ENCODE results near the gene LPIN3. TPM values are rescaled to one million over a fixed set of nuclear protein-coding genes. Genes with fewer than 3 reads are reported as not detected.

Gene LPIN3
- total RNA-seq, 1 experiment from 2014 or later = 23.5 TPM

GRCh38 chr20:41405436-41405835 lies 64.8 kb downstream of the LPIN3 start:
- Mint-ChIP-seq H3K9me3 (ENCODE audit: low read depth, unreplicated experiment) (no peaks in the 10 kb centered on the region), H3K27ac (ENCODE audit: unreplicated experiment) (no peak overlapping the region), H3K4me3 (ENCODE audit: low read depth, unreplicated experiment) (no peak overlapping the region), H3K4me1 (ENCODE audit: low read depth, unreplicated experiment) (no peaks in the 10 kb centered on the region), H3K27me3 (ENCODE audit: unreplicated experiment) (no peaks in the 10 kb centered on the region), H3K36me3 (ENCODE audit: insufficient read depth, unreplicated experiment) (peaks cover 26% of the 10 kb centered on the region)
- BruUV-seq (replicated peaks) = no TSS peak
- TF ChIP-seq CTCF (IDR thresholded peaks at IDR 0.05; ENCODE audit: unreplicated experiment) = no peak
- DNase-seq = no peak
- intact Hi-C loops (cut with micrococcal nuclease; ENCODE audit: unreplicated experiment) = no loop called here
- CTCF ChIA-PET = no interaction called here

DNA sequence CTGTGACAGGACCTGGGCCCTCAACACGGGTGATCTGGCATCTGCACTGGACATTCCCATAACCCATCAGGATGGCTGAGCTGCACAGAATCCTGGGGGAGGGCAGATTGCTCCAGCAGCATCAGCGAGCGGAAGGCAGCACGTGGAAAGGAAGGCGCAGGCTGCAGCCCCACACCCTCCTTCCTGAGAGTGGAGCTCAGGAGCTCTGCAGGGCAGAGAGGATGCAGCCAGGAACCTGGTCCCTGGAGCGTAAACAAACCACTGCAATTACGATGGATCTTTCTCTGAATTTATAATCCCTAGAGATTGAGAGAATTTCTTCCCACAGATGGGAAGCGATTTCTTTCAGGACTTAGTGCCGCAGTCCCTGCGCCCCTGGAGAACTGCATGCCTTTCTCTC lies 65.7 kb downstream of the LPIN3 start:
- no peak for TF ChIP-seq CTCF (IDR thresholded peaks at IDR 0.05; ENCODE audit: unreplicated experiment)
- no peak overlapping the region for H3K4me3 Mint-ChIP-seq (ENCODE audit: low read depth, unreplicated experiment)
- no peaks in the 10 kb centered on the region for H3K4me1 Mint-ChIP-seq (ENCODE audit: low read depth, unreplicated experiment)
- H3K27me3 Mint-ChIP-seq (ENCODE audit: unreplicated experiment) = no peaks in the 10 kb centered on the region
- intact Hi-C loops (cut with micrococcal nuclease; ENCODE audit: unreplicated experiment) = no loop called here
- peaks cover 29% of the 10 kb centered on the region for H3K36me3 Mint-ChIP-seq (ENCODE audit: insufficient read depth, unreplicated experiment)
- no peaks in the 10 kb centered on the region for H3K9me3 Mint-ChIP-seq (ENCODE audit: low read depth, unreplicated experiment)
- no TSS peak for BruUV-seq (replicated peaks)
- no peak overlapping the region for H3K27ac Mint-ChIP-seq (ENCODE audit: unreplicated experiment)
- no peak for DNase-seq
- CTCF ChIA-PET = no interaction called here

DNA sequence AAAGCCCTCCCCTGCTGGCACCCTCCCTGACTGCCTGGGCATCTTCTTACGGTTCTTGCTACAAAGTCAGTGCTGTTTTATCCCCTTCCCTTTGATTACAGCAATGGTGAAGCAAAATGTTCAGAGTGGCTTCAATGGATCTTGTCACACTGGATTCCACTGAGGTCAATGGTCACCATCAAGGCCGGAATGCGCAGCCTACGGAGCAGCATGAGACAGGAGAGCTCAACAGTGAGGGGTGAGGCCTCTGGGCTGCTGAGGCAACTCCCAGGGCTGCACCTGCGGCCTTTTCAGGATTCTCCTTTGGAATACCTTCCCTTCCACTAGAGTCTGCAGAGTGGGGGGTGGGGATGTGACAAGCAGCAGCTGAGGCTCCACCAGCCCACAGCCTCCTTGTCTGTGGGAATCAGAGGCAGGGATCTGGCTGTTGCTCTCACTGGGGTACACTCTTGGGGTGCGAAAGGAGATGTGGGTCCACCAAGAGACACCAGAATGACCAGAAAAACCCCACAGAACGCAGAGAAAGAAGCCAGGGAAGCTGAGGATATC lies 66.3 kb downstream of the LPIN3 start:
- BruUV-seq (replicated peaks) = no TSS peak
- Mint-ChIP-seq H3K9me3 (ENCODE audit: low read depth, unreplicated experiment) (no peaks in the 10 kb centered on the region), H3K4me3 (ENCODE audit: low read depth, unreplicated experiment) (no peak overlapping the region), H3K36me3 (ENCODE audit: insufficient read depth, unreplicated experiment) (peaks cover 32% of the 10 kb centered on the region), H3K27me3 (ENCODE audit: unreplicated experiment) (no peaks in the 10 kb centered on the region), H3K4me1 (ENCODE audit: low read depth, unreplicated experiment) (no peaks in the 10 kb centered on the region), H3K27ac (ENCODE audit: unreplicated experiment) (no peak overlapping the region)
- CTCF ChIA-PET = no interaction called here
- no peak for DNase-seq
- intact Hi-C loops (cut with micrococcal nuclease; ENCODE audit: unreplicated experiment) = no loop called here
- no peak for TF ChIP-seq CTCF (IDR thresholded peaks at IDR 0.05; ENCODE audit: unreplicated experiment)

DNA sequence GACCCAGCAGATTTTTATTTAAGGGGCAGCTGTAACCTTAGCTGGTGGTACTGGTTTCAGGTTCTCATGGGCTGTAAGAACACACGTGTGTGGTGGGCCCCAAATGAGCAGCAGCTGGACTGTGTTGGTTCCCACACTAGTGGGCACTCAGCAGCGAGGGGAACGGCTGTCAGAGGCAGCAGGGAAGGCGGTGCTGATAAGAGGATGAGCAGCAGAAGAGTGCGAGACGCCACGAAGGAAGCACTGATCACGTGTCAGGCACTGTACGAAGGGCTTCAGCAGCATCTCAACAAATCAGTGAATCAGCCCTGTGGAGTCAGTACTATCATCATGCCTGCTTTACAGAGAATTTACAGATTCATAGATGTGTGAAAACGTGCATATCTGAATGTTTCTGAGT lies 67.0 kb downstream of the LPIN3 start:
- Mint-ChIP-seq H3K9me3 (ENCODE audit: low read depth, unreplicated experiment) (no peaks in the 10 kb centered on the region), H3K27me3 (ENCODE audit: unreplicated experiment) (no peaks in the 10 kb centered on the region), H3K4me3 (ENCODE audit: low read depth, unreplicated experiment) (no peak overlapping the region), H3K27ac (ENCODE audit: unreplicated experiment) (no peak overlapping the region), H3K4me1 (ENCODE audit: low read depth, unreplicated experiment) (no peaks in the 10 kb centered on the region), H3K36me3 (ENCODE audit: insufficient read depth, unreplicated experiment) (peaks cover 38% of the 10 kb centered on the region)
- no peak for DNase-seq
- BruUV-seq (replicated peaks) = no TSS peak
- intact Hi-C loops (cut with micrococcal nuclease; ENCODE audit: unreplicated experiment) = no loop called here
- TF ChIP-seq CTCF (IDR thresholded peaks at IDR 0.05; ENCODE audit: unreplicated experiment) = no peak
- CTCF ChIA-PET = no interaction called here

All from Calu3 (cell line).